Measurements from ENCODE around the gene MAN1C1. TPM values are rescaled to one million over a fixed set of nuclear protein-coding genes. Genes with fewer than 3 reads are reported as not detected.

MAN1C1 gene
- total and polyA plus RNA-seq, 7 donors, result 0.69 to 32.1 (median 12.8) TPM

DNA sequence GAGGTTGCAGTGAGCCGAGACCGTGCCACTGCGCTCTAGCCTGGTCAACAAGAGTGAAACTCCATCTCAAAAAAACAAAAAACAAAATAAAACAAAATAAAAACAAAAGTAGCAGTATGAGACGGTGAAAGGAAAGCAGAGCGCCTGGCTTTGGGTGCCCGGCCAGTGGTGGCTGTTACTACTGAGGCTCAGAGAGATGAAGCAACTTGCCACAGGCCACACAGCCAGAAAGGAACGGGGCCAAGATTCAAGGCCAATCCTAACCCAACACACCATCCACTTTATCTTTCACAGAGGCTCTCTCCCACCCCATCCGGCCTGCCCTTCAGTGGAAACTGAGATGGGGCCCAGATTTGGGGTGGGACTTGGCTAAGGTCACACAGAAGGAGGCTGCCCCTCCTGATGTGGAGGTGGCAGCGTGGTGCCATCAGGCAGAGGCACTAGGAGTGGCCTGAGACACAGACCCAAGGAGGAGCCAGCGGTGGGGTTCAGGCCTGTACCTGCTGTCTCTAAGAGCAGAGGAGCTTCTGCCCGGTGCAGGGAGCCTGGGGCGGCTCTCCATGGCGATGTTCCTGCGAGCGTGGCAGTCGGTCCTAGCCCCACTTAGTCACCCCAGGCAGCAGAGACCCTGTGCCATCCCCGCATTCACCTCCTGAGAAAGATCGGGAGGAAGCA lies 40.0 kb upstream of the MAN1C1 start:
- Histone ChIP-seq H3K4me3 (no peak overlapping the region), H3K36me3 (no peaks in the 10 kb centered on the region), H3K9me3 (no peaks in the 10 kb centered on the region), H3K4me1 (peaks cover 0 to 5% (median 2%) of the 10 kb centered on the region in 4 donors), H3K27ac (no peak overlapping the region), H3K27me3 (no peaks in the 10 kb centered on the region)
- no peak for DNase-seq
- 93 to 97% methylated on average over 18 of the region's 18 CpGs for WGBS, 2 donors
- TF ChIP-seq EP300 (IDR thresholded peaks at IDR 0.05), result no peak
- TF ChIP-seq POLR2A (IDR thresholded peaks at IDR 0.05), result no peak
- TF ChIP-seq, protein P1, sequence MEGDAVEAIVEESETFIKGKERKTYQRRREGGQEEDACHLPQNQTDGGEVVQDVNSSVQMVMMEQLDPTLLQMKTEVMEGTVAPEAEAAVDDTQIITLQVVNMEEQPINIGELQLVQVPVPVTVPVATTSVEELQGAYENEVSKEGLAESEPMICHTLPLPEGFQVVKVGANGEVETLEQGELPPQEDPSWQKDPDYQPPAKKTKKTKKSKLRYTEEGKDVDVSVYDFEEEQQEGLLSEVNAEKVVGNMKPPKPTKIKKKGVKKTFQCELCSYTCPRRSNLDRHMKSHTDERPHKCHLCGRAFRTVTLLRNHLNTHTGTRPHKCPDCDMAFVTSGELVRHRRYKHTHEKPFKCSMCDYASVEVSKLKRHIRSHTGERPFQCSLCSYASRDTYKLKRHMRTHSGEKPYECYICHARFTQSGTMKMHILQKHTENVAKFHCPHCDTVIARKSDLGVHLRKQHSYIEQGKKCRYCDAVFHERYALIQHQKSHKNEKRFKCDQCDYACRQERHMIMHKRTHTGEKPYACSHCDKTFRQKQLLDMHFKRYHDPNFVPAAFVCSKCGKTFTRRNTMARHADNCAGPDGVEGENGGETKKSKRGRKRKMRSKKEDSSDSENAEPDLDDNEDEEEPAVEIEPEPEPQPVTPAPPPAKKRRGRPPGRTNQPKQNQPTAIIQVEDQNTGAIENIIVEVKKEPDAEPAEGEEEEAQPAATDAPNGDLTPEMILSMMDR (IDR thresholded peaks at IDR 0.05), result no peak
- TF ChIP-seq POLR2AphosphoS5 (IDR thresholded peaks at IDR 0.05), result no peak
- intact Hi-C loops (cut with DNase I), result no loop called here

DNA sequence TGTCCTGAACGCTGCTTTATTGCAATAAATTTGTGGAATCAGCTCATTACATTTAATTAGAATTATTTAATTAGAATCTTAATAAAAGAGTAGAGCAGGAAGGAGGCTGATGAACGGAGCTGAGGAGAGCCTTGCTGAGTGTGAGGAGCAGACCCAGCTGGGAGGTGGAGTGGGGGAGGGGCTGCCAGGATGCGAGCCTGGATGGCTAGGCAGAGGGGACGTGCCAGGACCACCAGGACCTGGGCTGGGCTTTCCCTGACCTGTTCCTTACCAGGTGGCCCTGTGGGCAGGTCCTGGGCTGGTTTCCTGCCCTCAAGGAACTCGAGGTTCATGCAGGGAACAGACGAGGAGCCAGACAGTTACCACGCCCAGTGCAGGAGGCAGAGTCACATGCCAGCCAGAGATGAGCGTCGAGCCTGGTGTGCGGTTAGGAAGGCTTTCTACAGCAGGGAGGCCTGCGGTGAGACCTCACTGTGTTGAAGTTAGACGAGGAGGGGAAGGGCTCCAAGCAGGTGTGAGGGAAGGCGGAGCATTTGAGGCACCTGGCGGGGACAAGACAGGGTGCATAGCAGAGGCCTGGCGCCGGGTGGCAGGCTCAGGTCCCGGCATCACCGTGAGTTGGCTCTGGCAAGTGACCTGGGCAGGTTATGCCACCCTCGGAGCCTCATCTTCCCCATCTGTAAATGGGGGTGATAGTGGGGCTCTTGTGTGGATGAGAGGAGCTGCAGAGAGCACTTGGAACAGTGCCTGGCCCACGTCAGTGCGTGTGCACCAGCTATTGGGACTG lies 39.3 kb upstream of the MAN1C1 start:
- 57 to 80% methylated on average over 21 of the region's 21 CpGs for WGBS, 2 donors
- Histone ChIP-seq H3K27me3 (no peaks in the 10 kb centered on the region), H3K36me3 (no peaks in the 10 kb centered on the region), H3K9me3 (no peaks in the 10 kb centered on the region), H3K27ac (no peak overlapping the region), H3K4me1 (peaks cover 0 to 5% (median 2%) of the 10 kb centered on the region in 4 donors), H3K4me3 (no peak overlapping the region)
- no peak for DNase-seq
- intact Hi-C loops (cut with DNase I), result no loop called here
- TF ChIP-seq EP300 (IDR thresholded peaks at IDR 0.05) (no peak), POLR2A (IDR thresholded peaks at IDR 0.05) (no peak), POLR2AphosphoS5 (IDR thresholded peaks at IDR 0.05) (no peak)
- TF ChIP-seq, protein P1 (IDR thresholded peaks at IDR 0.05), result no peak

DNA sequence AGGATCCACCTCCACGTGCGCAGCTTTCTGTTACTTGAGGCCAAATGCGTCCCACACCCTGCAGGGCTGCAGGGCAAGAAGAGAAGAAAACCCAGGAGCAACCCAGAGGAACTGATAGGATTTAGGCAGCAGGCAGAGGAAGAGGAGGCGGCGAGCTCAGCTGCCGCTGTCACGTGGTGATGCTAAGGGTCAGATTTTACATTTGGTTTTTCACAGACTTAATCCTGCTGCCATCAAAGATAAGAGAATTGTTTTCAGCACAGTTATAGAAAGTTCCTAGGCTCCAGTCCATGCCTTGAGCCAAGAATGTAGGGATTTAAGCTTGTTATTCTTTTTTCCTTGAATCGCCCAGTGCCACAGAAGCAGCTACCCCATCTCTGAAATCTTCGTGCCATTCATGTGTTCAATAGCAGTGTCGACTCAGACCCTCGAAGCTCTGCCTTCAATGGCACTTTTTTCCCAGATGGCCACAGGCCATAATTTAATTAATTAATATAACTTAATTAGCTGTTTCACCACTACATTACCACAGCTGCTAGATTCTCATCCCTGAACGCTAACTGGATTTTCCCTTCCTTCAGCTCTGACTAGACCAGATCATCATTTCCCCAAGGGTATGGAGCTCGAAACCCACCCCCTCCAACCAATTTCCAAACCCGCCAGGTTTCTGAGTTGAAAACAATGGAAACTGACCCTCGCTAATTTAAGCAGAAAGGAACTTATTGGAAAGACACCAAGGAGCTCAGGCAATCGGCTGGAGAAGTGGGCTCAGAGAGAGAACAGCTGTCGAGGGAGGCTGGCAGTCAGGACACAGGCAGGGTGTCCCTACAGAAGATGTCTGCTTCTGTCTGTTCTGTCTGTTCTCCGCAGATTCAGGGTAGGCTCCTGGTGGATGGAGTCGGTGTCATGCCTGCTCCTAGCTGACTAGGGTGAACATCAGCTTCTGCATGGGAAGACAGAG lies 37.0 kb upstream of the MAN1C1 start:
- Histone ChIP-seq H3K27ac (no peak overlapping the region), H3K4me1 (no peaks in the 10 kb centered on the region), H3K27me3 (no peaks in the 10 kb centered on the region), H3K36me3 (no peaks in the 10 kb centered on the region), H3K4me3 (no peak overlapping the region), H3K9me3 (no peaks in the 10 kb centered on the region)
- intact Hi-C loops (cut with DNase I), result no loop called here
- DNase-seq, result no peak
- TF ChIP-seq, protein P1 (IDR thresholded peaks at IDR 0.05), result no peak
- TF ChIP-seq EP300 (IDR thresholded peaks at IDR 0.05) (no peak), POLR2AphosphoS5 (IDR thresholded peaks at IDR 0.05) (no peak), POLR2A (IDR thresholded peaks at IDR 0.05) (no peak)
- WGBS, 2 donors, result 82 to 88% methylated on average over 19 of the region's 19 CpGs

DNA sequence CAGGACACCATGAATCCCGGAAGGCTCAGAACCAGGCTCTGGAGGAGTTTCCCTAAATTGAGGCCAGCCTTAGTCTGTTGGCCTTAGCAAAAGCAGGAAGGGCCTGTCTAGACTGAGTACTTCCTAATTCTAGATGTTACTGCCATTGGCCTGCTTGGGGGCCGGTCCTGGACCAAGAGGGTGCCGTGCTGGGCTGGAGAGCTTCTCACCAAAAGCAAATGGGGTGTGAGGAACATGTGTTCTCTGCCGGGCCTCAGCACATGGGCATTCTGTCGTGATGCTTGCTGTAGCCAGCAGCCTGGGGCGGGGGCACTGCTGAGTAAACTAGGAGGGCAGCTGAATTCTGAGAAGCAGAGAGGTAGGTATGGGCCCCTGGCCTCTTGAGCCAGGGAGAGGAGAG lies 35.7 kb upstream of the MAN1C1 start:
- TF ChIP-seq POLR2AphosphoS5 (IDR thresholded peaks at IDR 0.05), result no peak
- TF ChIP-seq, protein P1 (IDR thresholded peaks at IDR 0.05), result no peak
- TF ChIP-seq POLR2A (IDR thresholded peaks at IDR 0.05), result no peak
- TF ChIP-seq EP300 (IDR thresholded peaks at IDR 0.05), result no peak
- 75 to 82% methylated on average over 6 of the region's 6 CpGs for WGBS, 2 donors
- Histone ChIP-seq H3K36me3 (no peaks in the 10 kb centered on the region), H3K9me3 (no peaks in the 10 kb centered on the region), H3K4me3 (no peak overlapping the region), H3K27me3 (no peaks in the 10 kb centered on the region), H3K27ac (no peak overlapping the region), H3K4me1 (no peaks in the 10 kb centered on the region)
- intact Hi-C loops (cut with DNase I), result no loop called here
- no peak for DNase-seq

Data from sigmoid colon (tissue), 7 donors.